ENCODE results near the gene TM6SF1. TPM values are rescaled to one million over a fixed set of nuclear protein-coding genes. Genes with fewer than 3 reads are reported as not detected.

Gene TM6SF1
- total and polyA plus RNA-seq, 2 of the 8 experiments (the other 6 are each of a cell fraction or from before 2014, with no cell fraction given): 0.74 to 1.0 TPM

- no peak overlapping the region for H4K5ac ChIP-seq (ENCODE audit: insufficient read length, low read depth, low read length)
- H3K14ac ChIP-seq (ENCODE audit: insufficient read length): no peak overlapping the region
- no peaks in the 10 kb centered on the region for H3K36me3 ChIP-seq (ENCODE audit: control insufficient read depth in 2 of 4, insufficient read depth in 4 of 4, low read length in 3 of 4)
- no peak overlapping the region for H2AK5ac ChIP-seq (ENCODE audit: low read depth, low read length)
- no peak overlapping the region for H3K4me2 ChIP-seq (ENCODE audit: insufficient read depth in 1 of 2, low read depth in 2 of 2, low read length in 2 of 2)
- H2BK5ac ChIP-seq (ENCODE audit: low read depth, low read length): no peak overlapping the region
- no peak overlapping the region for H3K4me3 ChIP-seq (ENCODE audit: extremely low read depth in 1 of 4, insufficient read depth in 2 of 4, low read depth in 3 of 4, low read length in 4 of 4)
- H2AFZ ChIP-seq (ENCODE audit: low read length): no peak overlapping the region
- H3K23ac ChIP-seq (ENCODE audit: insufficient read length): no peak overlapping the region
- H2BK20ac ChIP-seq (ENCODE audit: low read length): no peak overlapping the region
- peaks cover 0 to 3% of the 10 kb centered on the region in 2 experiments for H4K20me1 ChIP-seq (replicated peaks in 1 of 2; ENCODE audit: control insufficient read depth in 1 of 2, insufficient read depth in 2 of 2, low read length in 2 of 2)
- peaks cover 0 to 92% of the 10 kb centered on the region in 2 experiments; a peak in 3 of 4 replicates for H3K79me2 ChIP-seq (ENCODE audit: control insufficient read depth in 1 of 2, insufficient read depth in 2 of 2, low read length in 2 of 2)
- H3K27me3 ChIP-seq (replicated peaks in 1 of 4; ENCODE audit: control insufficient read depth in 3 of 4, extremely low read depth in 1 of 4, insufficient read depth in 3 of 4, low read length in 3 of 4): no peaks in the 10 kb centered on the region
- DNase-seq (ENCODE audit: low read depth in 1 of 2, low spot score in 2 of 2): no peak
- no peaks in the 10 kb centered on the region for H3K9me3 ChIP-seq (ENCODE audit: insufficient read depth in 2 of 2, low read depth in 1 of 2, low read length in 1 of 2)
- no peak overlapping the region for H3K18ac ChIP-seq (ENCODE audit: extremely low read depth, low read length)
- ChIA-PET CTCF (ENCODE audit: partially characterized antibody) (interaction anchor here (1.3 kb wide), 1 partner anchor 14 kb away, joined by 3 read pairs; no protein-coding TSS in a partner anchor), POLR2A (ENCODE audit: partially characterized antibody) (interaction anchor here (1.7 kb wide), 1 partner anchor 30 kb away, joined by 5 read pairs; the partner anchor contains the start of gene HDGFL3)
- H4K91ac ChIP-seq (replicated peaks; ENCODE audit: insufficient read length, low read length): no peak overlapping the region
- H4K8ac ChIP-seq (ENCODE audit: extremely low read depth, insufficient read depth, low read length): no peak overlapping the region
- FAIRE-seq: no peak
- WGBS, 2 experiments (ENCODE audit: extremely low coverage in 1 of 2, insufficient coverage in 1 of 2, insufficient read length in 1 of 2, insufficient replicate concordance in 2 of 2, low coverage in 1 of 2, low lambda C conversion rate in 2 of 2, missing lambda C conversion rate in 1 of 2): 92% methylated on average over 2 of the region's 2 CpGs; no CpG with 5 or more reads in 1 of the 2 experiments
- no peak overlapping the region for H3K27ac ChIP-seq (ENCODE audit: low read depth, low read length)
- no peak overlapping the region for H2BK12ac ChIP-seq (ENCODE audit: low read depth, low read length)
- peaks cover 8% of the 10 kb centered on the region for H3K79me1 ChIP-seq (ENCODE audit: low read depth, low read length)
- TF ChIP-seq CHD1 (IDR thresholded peaks at IDR 0.05; ENCODE audit: low read depth, low read length) (no peak), TEAD4 (IDR thresholded peaks at IDR 0.05; ENCODE audit: low read depth, low read length) (peak; percentile 53)
- H2BK15ac ChIP-seq (ENCODE audit: low read length): no peak overlapping the region
- H3K56ac ChIP-seq (replicated peaks; ENCODE audit: insufficient read length, low read depth, low read length): no peak overlapping the region
- H3K23me2 ChIP-seq (ENCODE audit: low read depth, low read length): no peaks in the 10 kb centered on the region; the same call in 1 of the 2 replicates
- H3K9ac ChIP-seq (replicated peaks in 1 of 4; ENCODE audit: extremely low read depth in 1 of 4, low read depth in 3 of 4, low read length in 3 of 4): no peak overlapping the region
- H2BK120ac ChIP-seq (replicated peaks; ENCODE audit: low read depth, low read length): no peak overlapping the region
- no peak overlapping the region for H3K4ac ChIP-seq (replicated peaks; ENCODE audit: insufficient read length, low read depth, low read length)
- peaks cover 0 to 4% (median under 1%) of the 10 kb centered on the region in 4 experiments; a peak in 3 of 7 replicates for H3K4me1 ChIP-seq (replicated peaks in 1 of 4; ENCODE audit: control insufficient read depth in 3 of 4, insufficient read depth in 4 of 4, low read length in 3 of 4)
Measured at GRCh38 chr15:83178390-83178789, 70.9 kb downstream of the TM6SF1 start.

All from H1 (cell line).